Measurements from ENCODE around the gene RAPGEF4. TPM values are rescaled to one million over a fixed set of nuclear protein-coding genes. Genes with fewer than 3 reads are reported as not detected.

Gene RAPGEF4
- total and polyA plus RNA-seq, 2 of the 13 experiments (the other 11 are each of a cell fraction or from before 2014, with no cell fraction given) = 0.78 to 0.91 TPM

DNA sequence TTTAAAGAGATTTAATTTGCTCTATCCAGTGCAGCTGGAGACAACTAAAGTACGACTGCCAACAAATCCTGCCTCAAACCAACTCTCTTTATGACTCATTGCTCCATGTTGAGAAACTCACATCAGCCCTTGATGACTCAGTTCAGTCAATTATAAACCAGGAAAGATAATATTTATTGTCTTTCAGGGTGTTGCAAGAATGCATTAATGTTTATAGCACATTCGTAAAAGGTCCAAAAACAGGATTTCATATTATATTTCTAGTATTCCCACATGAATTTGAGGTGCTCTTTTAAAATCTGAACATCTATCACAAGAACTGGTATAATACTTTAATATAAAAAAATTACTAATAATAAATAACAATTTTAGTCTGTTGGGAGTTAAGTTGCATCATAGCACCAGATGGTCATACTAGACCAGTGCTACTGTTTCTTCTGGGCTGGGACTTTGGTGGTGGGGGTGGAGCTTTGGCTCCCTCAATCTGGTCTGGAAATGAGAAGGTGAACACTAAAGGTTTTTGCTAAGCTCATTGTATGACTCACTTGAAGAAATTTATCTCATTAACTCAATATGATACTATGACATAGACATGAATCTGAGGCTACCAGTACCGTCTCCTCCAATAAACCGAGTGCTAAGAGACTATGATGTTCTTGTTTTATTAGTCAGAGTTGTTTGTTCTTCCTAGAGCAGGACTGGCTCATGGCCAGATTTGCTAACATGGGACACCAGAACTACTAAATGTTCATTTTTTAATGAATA lies 313.4 kb downstream of the RAPGEF4 start (continued):
- TF ChIP-seq, protein P1, sequence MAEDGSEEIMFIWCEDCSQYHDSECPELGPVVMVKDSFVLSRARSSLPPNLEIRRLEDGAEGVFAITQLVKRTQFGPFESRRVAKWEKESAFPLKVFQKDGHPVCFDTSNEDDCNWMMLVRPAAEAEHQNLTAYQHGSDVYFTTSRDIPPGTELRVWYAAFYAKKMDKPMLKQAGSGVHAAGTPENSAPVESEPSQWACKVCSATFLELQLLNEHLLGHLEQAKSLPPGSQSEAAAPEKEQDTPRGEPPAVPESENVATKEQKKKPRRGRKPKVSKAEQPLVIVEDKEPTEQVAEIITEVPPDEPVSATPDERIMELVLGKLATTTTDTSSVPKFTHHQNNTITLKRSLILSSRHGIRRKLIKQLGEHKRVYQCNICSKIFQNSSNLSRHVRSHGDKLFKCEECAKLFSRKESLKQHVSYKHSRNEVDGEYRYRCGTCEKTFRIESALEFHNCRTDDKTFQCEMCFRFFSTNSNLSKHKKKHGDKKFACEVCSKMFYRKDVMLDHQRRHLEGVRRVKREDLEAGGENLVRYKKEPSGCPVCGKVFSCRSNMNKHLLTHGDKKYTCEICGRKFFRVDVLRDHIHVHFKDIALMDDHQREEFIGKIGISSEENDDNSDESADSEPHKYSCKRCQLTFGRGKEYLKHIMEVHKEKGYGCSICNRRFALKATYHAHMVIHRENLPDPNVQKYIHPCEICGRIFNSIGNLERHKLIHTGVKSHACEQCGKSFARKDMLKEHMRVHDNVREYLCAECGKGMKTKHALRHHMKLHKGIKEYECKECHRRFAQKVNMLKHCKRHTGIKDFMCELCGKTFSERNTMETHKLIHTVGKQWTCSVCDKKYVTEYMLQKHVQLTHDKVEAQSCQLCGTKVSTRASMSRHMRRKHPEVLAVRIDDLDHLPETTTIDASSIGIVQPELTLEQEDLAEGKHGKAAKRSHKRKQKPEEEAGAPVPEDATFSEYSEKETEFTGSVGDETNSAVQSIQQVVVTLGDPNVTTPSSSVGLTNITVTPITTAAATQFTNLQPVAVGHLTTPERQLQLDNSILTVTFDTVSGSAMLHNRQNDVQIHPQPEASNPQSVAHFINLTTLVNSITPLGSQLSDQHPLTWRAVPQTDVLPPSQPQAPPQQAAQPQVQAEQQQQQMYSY (CRISPR knock-in tag; IDR thresholded peaks at IDR 0.05) = no peak
- no peak for TF ChIP-seq SCMH1 (CRISPR knock-in tag; IDR thresholded peaks at IDR 0.05; ENCODE audit: borderline replicate concordance)
- TF ChIP-seq, protein P2, sequence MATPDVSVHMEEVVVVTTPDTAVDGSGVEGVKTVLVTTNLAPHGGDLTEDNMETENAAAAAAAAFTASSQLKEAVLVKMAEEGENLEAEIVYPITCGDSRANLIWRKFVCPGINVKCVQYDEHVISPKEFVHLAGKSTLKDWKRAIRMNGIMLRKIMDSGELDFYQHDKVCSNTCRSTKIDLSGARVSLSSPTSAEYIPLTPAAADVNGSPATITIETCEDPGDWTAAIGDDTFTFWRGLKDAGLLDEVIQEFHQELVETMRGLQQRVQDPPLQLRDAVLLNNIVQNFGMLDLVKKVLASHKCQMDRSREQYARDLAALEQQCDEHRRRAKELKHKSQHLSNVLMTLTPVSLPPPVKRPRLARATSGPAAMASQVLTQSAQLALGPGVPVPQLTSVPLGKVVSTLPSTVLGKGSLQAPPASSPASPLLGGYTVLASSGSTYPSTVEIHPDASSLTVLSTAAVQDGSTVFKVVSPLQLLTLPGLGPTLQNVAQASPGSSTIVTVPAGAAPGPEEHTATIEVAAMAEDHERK (CRISPR knock-in tag; IDR thresholded peaks at IDR 0.05; ENCODE audit: low read depth) = no peak
- TF ChIP-seq ZNF543 (CRISPR knock-in tag; IDR thresholded peaks at IDR 0.05) = no peak
- TF ChIP-seq, protein P3, sequence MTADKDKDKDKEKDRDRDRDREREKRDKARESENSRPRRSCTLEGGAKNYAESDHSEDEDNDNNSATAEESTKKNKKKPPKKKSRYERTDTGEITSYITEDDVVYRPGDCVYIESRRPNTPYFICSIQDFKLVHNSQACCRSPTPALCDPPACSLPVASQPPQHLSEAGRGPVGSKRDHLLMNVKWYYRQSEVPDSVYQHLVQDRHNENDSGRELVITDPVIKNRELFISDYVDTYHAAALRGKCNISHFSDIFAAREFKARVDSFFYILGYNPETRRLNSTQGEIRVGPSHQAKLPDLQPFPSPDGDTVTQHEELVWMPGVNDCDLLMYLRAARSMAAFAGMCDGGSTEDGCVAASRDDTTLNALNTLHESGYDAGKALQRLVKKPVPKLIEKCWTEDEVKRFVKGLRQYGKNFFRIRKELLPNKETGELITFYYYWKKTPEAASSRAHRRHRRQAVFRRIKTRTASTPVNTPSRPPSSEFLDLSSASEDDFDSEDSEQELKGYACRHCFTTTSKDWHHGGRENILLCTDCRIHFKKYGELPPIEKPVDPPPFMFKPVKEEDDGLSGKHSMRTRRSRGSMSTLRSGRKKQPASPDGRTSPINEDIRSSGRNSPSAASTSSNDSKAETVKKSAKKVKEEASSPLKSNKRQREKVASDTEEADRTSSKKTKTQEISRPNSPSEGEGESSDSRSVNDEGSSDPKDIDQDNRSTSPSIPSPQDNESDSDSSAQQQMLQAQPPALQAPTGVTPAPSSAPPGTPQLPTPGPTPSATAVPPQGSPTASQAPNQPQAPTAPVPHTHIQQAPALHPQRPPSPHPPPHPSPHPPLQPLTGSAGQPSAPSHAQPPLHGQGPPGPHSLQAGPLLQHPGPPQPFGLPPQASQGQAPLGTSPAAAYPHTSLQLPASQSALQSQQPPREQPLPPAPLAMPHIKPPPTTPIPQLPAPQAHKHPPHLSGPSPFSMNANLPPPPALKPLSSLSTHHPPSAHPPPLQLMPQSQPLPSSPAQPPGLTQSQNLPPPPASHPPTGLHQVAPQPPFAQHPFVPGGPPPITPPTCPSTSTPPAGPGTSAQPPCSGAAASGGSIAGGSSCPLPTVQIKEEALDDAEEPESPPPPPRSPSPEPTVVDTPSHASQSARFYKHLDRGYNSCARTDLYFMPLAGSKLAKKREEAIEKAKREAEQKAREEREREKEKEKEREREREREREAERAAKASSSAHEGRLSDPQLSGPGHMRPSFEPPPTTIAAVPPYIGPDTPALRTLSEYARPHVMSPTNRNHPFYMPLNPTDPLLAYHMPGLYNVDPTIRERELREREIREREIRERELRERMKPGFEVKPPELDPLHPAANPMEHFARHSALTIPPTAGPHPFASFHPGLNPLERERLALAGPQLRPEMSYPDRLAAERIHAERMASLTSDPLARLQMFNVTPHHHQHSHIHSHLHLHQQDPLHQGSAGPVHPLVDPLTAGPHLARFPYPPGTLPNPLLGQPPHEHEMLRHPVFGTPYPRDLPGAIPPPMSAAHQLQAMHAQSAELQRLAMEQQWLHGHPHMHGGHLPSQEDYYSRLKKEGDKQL (CRISPR knock-in tag; IDR thresholded peaks at IDR 0.05; ENCODE audit: low read depth) = no peak
- no peak for TF ChIP-seq HOXD1 (CRISPR knock-in tag; IDR thresholded peaks at IDR 0.05)
- TF ChIP-seq, protein P4, sequence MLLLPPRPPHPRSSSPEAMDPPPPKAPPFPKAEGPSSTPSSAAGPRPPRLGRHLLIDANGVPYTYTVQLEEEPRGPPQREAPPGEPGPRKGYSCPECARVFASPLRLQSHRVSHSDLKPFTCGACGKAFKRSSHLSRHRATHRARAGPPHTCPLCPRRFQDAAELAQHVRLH (CRISPR knock-in tag; IDR thresholded peaks at IDR 0.05; ENCODE audit: borderline replicate concordance, low read depth) = 0 out of 2 replicates have a peak, but pooled peaks have one; percentile 33
- TF ChIP-seq ZNF709 (CRISPR knock-in tag; IDR thresholded peaks at IDR 0.05) = no peak
- TF ChIP-seq, protein P5, sequence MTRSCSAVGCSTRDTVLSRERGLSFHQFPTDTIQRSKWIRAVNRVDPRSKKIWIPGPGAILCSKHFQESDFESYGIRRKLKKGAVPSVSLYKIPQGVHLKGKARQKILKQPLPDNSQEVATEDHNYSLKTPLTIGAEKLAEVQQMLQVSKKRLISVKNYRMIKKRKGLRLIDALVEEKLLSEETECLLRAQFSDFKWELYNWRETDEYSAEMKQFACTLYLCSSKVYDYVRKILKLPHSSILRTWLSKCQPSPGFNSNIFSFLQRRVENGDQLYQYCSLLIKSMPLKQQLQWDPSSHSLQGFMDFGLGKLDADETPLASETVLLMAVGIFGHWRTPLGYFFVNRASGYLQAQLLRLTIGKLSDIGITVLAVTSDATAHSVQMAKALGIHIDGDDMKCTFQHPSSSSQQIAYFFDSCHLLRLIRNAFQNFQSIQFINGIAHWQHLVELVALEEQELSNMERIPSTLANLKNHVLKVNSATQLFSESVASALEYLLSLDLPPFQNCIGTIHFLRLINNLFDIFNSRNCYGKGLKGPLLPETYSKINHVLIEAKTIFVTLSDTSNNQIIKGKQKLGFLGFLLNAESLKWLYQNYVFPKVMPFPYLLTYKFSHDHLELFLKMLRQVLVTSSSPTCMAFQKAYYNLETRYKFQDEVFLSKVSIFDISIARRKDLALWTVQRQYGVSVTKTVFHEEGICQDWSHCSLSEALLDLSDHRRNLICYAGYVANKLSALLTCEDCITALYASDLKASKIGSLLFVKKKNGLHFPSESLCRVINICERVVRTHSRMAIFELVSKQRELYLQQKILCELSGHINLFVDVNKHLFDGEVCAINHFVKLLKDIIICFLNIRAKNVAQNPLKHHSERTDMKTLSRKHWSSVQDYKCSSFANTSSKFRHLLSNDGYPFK (CRISPR knock-in tag; IDR thresholded peaks at IDR 0.05; ENCODE audit: borderline replicate concordance) = no peak
- no peak for TF ChIP-seq CENPT (CRISPR knock-in tag; IDR thresholded peaks at IDR 0.05; ENCODE audit: low read depth)
- TF ChIP-seq CHCHD3 (CRISPR knock-in tag; IDR thresholded peaks at IDR 0.05) = no peak
- peak; percentile 50; the same call in 1 of the 2 replicates for TF ChIP-seq RXRB (CRISPR knock-in tag; IDR thresholded peaks at IDR 0.05; ENCODE audit: borderline replicate concordance)

Measured in HepG2 (cell line).